ENCODE results near the gene PERP.
"Not testable (repeated sequence)": the region's sequence is repeated elsewhere in the genome, so short reads cannot be mapped to it uniquely, and the experiment has no call there.

PERP gene

GRCh38 chr6:138104618-138105213 lies 2.5 kb downstream of the PERP start:
- no peak for DNase-seq

- no peak for DNase-seq
Measured at GRCh38 chr6:138103871-138104270, 3.3 kb downstream of the PERP start.

- DNase-seq = no peak
Measured at GRCh38 chr6:138101946-138102731, 5.1 kb downstream of the PERP start.

DNA sequence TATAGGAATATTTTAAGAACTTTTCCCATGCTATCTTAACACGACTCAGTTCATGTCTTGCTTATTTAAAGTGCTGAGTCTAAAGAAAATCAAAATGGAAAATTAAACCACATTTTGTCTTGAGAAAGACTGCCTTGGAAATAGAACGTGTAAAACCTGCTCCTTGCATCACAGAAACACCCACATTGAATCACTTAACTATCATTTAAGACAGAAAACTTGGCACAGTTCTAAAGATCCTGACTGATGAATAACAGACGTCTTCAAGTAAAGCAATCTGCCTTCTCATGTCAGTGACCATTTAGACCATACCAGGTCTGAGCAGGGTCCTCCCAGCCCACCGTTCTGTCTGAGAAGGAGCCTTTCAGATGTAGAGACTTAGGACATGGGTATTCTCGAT lies 7.4 kb downstream of the PERP start:
- DNase-seq = no peak

DNA sequence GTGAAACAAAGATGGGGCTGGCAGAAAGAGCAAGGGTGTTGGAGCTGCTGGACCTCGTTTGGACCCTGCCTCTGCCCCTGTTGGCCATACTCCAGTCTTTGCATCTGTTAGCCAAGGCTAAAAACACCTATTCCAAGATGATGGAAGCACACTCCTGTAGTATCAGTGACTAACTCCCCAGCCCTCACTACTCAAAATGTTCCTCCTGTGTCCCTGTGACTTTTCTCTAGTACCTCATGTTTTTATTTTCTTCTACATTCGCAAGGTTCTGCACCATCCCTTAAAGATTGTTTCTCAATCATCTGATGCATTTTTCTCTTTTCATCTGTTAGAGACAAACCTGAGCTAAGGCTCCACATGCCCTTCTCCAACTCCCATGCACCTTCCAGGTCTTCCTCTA lies 8.9 kb downstream of the PERP start:
- no peak for DNase-seq

DNA sequence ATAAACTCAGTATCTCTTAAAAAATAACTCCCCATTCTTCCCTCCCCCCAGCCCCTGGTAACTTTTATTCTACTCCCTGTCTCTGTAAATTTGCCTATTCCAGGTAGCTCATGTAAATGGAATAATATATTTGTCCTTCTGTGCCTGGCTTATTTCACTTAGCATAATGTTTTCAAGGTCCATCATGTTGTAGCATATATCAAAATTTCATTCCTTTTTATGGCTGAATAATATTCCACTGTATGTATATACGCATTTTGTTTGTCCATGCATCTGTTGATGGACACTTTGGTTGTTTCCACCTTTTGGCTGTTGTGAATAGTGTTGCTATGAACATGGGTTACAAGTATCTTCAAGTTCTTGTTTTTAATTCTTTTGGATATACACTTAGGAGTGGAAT lies 13.0 kb downstream of the PERP start:
- no peak for DNase-seq

DNA sequence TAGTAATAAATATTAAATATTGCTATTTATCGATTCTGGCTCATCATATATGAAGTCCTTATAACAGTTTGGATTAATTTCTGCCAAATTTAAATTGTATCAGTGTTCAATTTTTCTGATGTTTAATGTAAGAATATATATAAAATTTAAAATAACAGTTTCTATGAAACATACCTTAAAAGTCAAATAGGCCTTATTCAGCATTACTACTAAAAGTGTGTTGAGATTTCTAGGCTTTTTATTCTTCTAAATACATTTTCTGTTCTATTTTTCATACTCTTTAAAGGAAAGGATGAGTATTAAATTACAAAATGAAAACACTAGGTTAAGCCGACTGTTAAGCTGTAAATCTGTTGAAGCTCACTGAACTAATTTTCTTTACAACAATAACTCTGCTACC lies 13.6 kb downstream of the PERP start:
- no peak for DNase-seq

DNA sequence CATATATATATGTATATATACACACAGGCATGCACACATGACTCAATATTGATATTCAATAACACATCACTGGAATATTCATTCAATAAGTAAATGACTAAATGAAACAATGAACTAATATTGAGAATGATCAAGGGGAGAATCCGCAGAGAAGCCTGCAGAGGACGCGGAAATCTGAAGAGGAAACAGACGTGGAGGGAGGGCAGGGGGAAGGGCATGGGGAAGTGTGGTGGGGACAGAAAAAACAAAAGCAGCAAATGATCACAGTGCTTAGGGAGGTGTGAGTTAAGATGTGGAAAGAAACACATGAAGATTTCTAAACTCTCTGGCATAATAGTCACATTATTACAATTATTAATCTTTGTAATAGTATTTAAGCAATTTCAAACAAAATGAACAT lies 14.5 kb downstream of the PERP start:
- no peak for DNase-seq

DNA sequence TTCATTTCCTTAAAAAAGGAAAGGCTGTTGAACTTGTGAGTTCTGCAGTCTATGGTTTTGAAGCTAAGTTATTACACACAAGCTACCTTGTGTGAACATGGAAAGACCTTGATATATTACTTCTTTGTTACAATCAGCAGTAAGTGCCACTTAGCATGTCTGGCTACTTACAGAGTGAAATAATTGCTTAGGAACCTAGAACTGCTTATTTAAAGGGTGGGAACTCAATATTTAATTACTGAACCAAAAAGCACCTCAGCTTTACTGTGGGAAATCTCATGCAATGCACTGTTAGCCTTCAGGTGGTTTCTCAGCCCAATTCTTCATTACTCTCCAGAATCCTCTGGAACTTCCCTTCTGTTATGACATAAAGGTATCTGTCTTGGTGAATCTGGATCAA lies 17.9 kb downstream of the PERP start:
- no peak for DNase-seq

- DNase-seq = no peak
Measured at GRCh38 chr6:138088326-138088762, 18.9 kb downstream of the PERP start.

DNA sequence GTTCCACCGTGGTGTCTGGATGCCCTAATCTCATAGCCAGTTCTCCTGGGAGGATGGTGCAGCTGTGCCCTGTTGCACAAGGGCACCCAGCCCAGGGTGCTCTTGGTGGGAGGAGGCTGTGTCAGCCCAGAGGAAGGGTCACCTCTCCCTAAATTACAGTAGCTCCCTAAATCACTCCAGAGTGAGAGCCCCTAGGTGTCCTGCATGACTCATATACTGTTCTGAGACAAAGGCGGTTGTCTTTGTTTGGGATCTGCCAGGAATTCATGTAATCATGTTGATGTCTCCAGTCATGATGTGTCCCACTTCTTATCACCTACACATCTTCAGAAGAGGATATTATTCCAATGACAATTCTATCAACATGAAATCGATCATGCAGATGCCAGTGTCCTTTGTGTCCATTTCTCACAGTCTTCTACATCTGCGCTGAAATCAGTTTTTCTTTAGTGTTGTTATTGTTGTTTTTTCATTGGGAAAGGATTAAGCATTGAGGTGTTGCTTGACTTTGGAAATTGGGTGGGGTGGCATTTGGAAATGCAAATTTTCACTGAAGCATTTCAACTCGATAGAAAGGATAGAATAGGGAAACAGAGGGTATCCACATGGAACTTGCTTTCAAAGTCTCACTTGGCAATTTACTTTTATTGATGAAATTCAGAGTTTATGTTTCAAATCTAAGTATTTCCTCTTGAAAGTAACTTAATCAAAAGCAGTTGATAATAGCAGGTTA lies 19.5 kb downstream of the PERP start:
- DNase-seq = no peak

GRCh38 chr6:138086573-138087196 lies 20.5 kb downstream of the PERP start:
- DNase-seq = no peak

GRCh38 chr6:138085839-138086222 lies 21.4 kb downstream of the PERP start:
- no peak for DNase-seq

DNA sequence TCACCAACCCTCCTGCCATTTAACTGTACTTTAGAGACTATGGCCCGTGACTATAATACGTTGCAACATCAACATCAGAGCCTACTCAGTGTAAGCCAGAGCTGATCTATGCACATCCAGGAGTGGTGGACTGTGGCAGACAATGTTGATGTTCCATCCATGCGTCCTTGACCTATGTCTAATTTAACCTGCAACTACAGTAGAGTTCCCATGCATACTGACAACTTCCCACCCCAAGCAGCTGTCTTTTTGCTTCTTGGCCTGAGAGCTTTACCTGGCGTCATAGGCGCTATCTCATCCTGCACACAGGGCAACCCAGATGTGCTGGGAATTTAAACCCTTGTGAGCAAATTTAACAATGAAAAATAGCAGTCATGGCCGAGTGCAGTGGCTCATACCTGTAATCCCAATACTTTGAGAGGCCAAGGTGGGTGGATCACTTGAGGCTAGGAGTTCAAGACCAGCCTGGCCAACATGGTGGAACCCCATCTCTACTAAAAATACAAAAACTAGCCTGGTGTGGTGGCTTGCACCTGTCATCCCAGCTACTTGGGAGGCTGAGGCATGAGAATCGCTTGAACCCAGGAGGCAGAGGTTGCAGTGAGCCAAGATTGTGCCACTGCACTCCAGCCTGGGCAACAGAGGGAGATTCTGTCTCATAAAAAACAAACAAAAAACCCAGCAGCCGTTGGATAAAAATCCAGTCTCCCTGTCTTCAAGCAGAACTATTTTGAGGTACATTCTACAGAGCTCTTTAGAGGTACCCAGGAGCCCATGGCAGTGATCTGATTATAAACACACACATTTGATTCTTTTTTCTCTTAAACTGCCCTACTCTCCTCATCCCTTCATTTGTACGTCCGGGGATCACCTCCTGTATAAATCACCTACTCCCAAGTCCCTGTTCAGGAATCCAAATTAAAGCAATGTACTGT lies 22.0 kb downstream of the PERP start:
- no peak for DNase-seq

DNA sequence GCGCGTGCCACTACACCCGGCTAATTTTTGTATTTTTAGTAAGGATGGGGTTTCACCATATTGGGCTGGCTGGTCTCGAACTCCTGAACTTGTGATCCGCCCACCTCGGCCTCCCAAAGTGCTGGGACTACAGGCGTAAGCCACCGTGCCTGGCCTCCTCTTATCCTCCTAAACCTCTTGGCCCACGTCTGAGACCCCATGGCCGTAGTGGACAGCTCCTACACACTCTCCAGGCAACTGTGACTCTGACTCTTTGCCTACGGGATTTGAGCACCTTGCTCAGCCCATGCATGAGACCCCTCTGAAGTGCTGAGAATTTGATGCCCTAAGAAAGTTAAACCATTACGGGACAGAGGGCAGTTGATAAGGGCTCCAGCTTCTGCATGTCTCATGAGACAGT lies 25.0 kb downstream of the PERP start:
- DNase-seq = no peak

DNA sequence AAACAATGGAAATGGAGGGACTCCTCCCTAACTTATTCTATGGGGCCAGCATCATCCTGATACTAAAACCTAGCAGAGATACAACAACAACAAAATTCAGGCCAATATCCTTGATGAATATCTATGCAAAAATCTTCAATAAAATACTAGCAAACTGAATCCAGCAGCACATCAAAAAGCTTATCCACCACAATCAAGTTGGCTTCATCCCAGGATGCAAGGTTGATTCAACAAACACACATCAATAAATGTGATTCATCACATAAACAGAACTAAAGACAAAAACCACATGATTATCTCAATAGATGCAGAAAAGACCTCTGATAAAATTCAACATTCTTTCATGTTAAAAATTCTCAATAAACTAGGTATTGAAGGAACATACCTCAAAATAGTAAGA lies 27.7 kb downstream of the PERP start:
- DNase-seq = not testable (repeated sequence)

GRCh38 chr6:138078491-138078890 lies 28.7 kb downstream of the PERP start:
- DNase-seq = no peak

DNA sequence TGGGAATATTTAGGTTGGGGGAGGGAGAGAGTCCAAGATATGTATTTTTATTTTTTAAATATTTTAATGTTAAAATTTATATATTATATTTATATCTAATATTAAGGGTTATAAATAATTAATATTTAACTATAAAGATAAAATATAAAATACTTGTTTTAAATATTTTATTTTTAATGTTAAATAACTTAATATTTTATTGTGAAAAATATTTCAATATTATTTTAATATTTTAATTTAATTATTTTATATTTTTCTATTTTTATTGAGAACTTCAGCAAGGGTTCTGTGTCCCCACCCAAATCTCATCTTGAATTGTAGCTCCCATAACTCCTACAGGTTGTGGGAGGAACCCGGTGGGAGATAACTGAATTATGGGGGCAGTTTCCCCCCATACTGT lies 34.0 kb downstream of the PERP start:
- DNase-seq = no peak

DNA sequence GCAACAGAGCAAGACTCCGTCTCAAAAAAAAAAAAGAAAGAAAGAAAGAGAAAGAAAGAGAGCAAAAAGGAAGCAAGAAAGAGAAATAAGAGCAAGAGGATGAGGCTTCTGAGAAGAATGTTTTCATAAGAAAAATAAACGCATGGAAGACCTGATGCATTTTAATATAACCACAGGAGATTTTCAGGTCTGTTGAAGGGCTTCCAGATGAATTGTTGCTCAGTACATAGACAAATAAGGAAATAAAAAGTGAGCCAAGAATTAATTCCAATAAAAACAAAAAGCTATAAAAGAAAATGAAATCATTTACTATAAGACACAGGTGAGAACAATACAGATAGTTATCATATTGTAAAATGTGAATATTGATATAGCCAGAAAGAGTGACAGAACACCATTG lies 43.5 kb downstream of the PERP start:
- no peak for DNase-seq

DNA sequence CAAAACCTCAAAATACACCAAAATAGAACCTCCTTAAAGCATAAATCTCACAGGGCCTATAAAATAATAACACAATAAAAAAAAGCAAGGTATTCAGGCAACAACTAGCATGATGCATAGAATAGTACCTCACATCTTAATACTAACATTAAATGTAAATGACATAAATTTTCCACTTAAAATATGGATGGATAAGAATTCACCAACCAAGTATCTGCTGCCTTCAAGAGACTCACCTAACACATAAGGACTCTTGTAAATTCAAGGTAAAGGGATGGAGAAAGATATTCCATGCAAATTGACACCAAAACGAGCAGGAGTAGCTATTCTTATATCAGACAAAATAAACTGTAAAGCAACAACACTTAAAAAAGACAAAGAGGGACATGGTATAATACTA lies 52.2 kb downstream of the PERP start:
- no peak for DNase-seq

GRCh38 chr6:138052783-138053182 lies 54.4 kb downstream of the PERP start:
- no peak for DNase-seq

DNA sequence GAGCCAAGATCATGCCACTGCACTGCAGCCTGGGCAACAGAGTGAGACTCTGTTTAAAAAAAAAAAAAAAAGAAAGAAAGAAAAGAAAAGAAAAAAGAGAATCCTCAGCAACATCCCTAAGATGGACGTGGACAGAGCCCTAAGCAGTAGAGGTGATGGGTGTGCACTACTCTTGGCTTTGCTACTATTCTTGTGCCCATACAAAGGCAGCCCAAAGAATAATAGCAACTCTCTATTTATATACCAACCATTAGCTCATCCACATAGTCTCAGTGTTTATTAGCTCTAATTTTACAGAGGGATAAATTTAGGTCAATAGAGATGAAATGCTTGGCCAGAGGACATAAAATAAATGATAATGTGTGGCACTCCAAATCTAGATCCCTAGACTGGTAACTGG lies 62.2 kb downstream of the PERP start:
- no peak for DNase-seq

- no peak for DNase-seq
Measured at GRCh38 chr6:138044458-138044857, 62.8 kb downstream of the PERP start.
